Measurements from ENCODE around the gene VASP. TPM values are rescaled to one million over a fixed set of nuclear protein-coding genes. Genes with fewer than 3 reads are reported as not detected.

The VASP gene
- total and polyA plus RNA-seq, 9 of the 15 experiments (the other 6 are each of a cell fraction or from before 2014, with no cell fraction given) = 16.7 to 261 (median 112) TPM

DNA sequence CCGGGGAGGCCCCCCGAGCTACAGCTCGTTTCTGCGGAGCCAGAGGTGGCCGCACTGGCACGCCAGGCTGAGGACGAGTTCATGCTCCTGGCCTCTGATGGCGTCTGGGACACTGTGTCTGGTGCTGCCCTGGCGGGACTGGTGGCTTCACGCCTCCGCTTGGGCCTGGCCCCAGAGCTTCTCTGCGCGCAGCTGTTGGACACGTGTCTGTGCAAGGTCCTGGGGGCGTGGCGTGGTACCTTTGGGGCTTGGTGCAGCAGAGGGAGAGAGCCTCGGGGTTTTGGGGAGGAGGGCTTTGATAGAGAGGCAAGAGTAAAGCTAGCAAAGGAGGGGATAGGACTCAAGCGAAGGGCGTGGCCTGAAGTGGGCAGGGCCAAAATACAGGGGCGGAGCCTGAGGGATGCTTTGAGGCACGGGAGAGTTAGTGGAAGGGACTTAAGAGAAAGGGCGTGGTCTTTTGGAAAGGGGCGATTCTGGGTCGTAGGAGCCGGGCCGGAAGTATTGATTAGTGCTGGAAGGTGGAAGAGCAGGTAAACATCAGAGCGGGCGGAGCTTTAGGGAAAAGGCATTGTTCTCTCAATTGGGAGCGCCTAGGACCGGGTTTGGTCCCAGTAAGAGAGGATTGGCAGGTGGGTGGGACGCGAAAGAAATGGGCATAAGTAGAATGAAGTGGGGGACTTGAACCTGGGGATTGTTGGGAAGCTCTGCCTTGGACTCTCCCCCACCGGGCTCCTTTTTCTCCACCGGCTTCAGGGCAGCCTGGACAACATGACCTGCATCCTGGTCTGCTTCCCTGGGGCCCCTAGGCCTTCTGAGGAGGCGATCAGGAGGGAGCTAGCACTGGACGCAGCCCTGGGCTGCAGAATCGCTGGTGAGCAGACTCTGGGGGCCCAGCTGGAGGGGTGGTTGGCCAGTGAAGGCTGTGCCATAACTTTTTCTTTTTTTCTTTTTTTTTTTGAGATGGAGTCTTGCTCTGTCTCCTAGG, 7.8 kb upstream of the VASP start (continued):
- TF ChIP-seq MGA (IDR thresholded peaks at IDR 0.05) = peak; percentile 95
- no peak for TF ChIP-seq BRD4 (IDR thresholded peaks at IDR 0.05)
- no peak for TF ChIP-seq ZNF75A (CRISPR knock-in tag; IDR thresholded peaks at IDR 0.05)
- TF ChIP-seq ATF7 (IDR thresholded peaks at IDR 0.05) = no peak
- no peak for TF ChIP-seq ZEB2 (IDR thresholded peaks at IDR 0.05)

Measured in K562 (cell line).